ENCODE measurements around the gene GRK5. TPM values are rescaled to one million over a fixed set of nuclear protein-coding genes. Genes with fewer than 3 reads are reported as not detected.

Gene GRK5
- total RNA-seq, 2 donors from 2014 or later: 4.8 to 10.6 TPM

- intact Hi-C loops (cut with DNase I): no loop called here
Observed at GRCh38 chr10:119495545-119495944, 288.2 kb downstream of the GRK5 start.

GRCh38 chr10:119496273-119496672 lies 288.9 kb downstream of the GRK5 start:
- 88% methylated on average over 7 of the region's 7 CpGs for WGBS
- no peak overlapping the region for H3K4me3 ChIP-seq
- no peaks in the 10 kb centered on the region for H3K9me3 ChIP-seq
- no peaks in the 10 kb centered on the region for H3K27me3 ChIP-seq (replicated peaks; ENCODE audit: insufficient read depth)
- no peaks in the 10 kb centered on the region for H3K36me3 ChIP-seq
- intact Hi-C loops (cut with DNase I): no loop called here
- no peak overlapping the region for H3K27ac ChIP-seq
- peaks cover 4% of the 10 kb centered on the region for H3K4me1 ChIP-seq (replicated peaks)
- DNase-seq (ENCODE audit: low spot score): no peak
- TF ChIP-seq CTCF (IDR thresholded peaks at IDR 0.05): no peak
- TF ChIP-seq POLR2A (IDR thresholded peaks at IDR 0.05): no peak
- no peak for TF ChIP-seq POLR2AphosphoS5 (IDR thresholded peaks at IDR 0.05)

More at GRCh38 chr10:119495545-119495944, 288.2 kb downstream of the GRK5 start:
- no peaks in the 10 kb centered on the region for H3K36me3 ChIP-seq
- WGBS: 90% methylated on average over 3 of the region's 3 CpGs
- H3K4me1 ChIP-seq (replicated peaks): peaks cover 4% of the 10 kb centered on the region
- H3K9me3 ChIP-seq: no peaks in the 10 kb centered on the region
- H3K27ac ChIP-seq: no peak overlapping the region
- H3K4me3 ChIP-seq: no peak overlapping the region
- H3K27me3 ChIP-seq (replicated peaks; ENCODE audit: insufficient read depth): no peaks in the 10 kb centered on the region
- DNase-seq (ENCODE audit: low spot score): no peak
- TF ChIP-seq CTCF (IDR thresholded peaks at IDR 0.05) (no peak), POLR2A (IDR thresholded peaks at IDR 0.05) (no peak), POLR2AphosphoS5 (IDR thresholded peaks at IDR 0.05) (no peak)

GRCh38 chr10:119497243-119497642 lies 289.9 kb downstream of the GRK5 start:
- H3K36me3 ChIP-seq: no peaks in the 10 kb centered on the region
- peaks cover 4% of the 10 kb centered on the region for H3K4me1 ChIP-seq (replicated peaks)
- H3K9me3 ChIP-seq: no peaks in the 10 kb centered on the region
- no peak for DNase-seq (ENCODE audit: low spot score)
- H3K27ac ChIP-seq: no peak overlapping the region
- TF ChIP-seq POLR2A (IDR thresholded peaks at IDR 0.05) (no peak), POLR2AphosphoS5 (IDR thresholded peaks at IDR 0.05) (no peak), CTCF (IDR thresholded peaks at IDR 0.05) (no peak)
- intact Hi-C loops (cut with DNase I): no loop called here
- 96% methylated on average over 9 of the region's 9 CpGs for WGBS
- H3K4me3 ChIP-seq: no peak overlapping the region
- H3K27me3 ChIP-seq (replicated peaks; ENCODE audit: insufficient read depth): no peaks in the 10 kb centered on the region

- Histone ChIP-seq H3K27me3 (replicated peaks; ENCODE audit: insufficient read depth) (no peaks in the 10 kb centered on the region), H3K27ac (no peak overlapping the region), H3K4me1 (replicated peaks) (peaks cover 4% of the 10 kb centered on the region), H3K4me3 (no peak overlapping the region), H3K9me3 (no peaks in the 10 kb centered on the region), H3K36me3 (no peaks in the 10 kb centered on the region)
- 79% methylated on average over 11 of the region's 11 CpGs for WGBS
- no peak for TF ChIP-seq POLR2AphosphoS5 (IDR thresholded peaks at IDR 0.05)
- intact Hi-C loops (cut with DNase I): no loop called here
- no peak for DNase-seq (ENCODE audit: low spot score)
Observed at GRCh38 chr10:119498889-119499676, 291.7 kb downstream of the GRK5 start.

- no peaks in the 10 kb centered on the region for H3K9me3 ChIP-seq
- no peak overlapping the region for H3K27ac ChIP-seq
- no peak overlapping the region for H3K4me3 ChIP-seq
- TF ChIP-seq POLR2A (IDR thresholded peaks at IDR 0.05) (no peak), POLR2AphosphoS5 (IDR thresholded peaks at IDR 0.05) (no peak), CTCF (IDR thresholded peaks at IDR 0.05) (no peak)
- WGBS: 64% methylated on average over 5 of the region's 5 CpGs
- no peaks in the 10 kb centered on the region for H3K27me3 ChIP-seq (replicated peaks; ENCODE audit: insufficient read depth)
- no peaks in the 10 kb centered on the region for H3K36me3 ChIP-seq
- DNase-seq (ENCODE audit: low spot score): no peak
- H3K4me1 ChIP-seq (replicated peaks): peaks cover 4% of the 10 kb centered on the region
- intact Hi-C loops (cut with DNase I): no loop called here
Observed at GRCh38 chr10:119499677-119500002, 292.3 kb downstream of the GRK5 start.

Data from prostate gland (tissue), 2 donors.